ENCODE data around the gene ZNF554. TPM values are rescaled to one million over a fixed set of nuclear protein-coding genes. Genes with fewer than 3 reads are reported as not detected.

The ZNF554 gene
- total RNA-seq, 1 donor from 2014 or later = 2.7 TPM

- DNase-seq (ENCODE audit: extremely low read depth, low read depth, low spot score) = no peak
These were observed 4.0 kb downstream of the ZNF554 start for GRCh38 chr19:2823646-2824045.

- DNase-seq (ENCODE audit: extremely low read depth, low read depth, low spot score) = no peak
These were observed 4.5 kb downstream of the ZNF554 start for GRCh38 chr19:2824129-2824528.

- DNase-seq (ENCODE audit: extremely low read depth, low read depth, low spot score) = no peak
These were observed 7.4 kb downstream of the ZNF554 start for GRCh38 chr19:2827022-2827421.

DNA sequence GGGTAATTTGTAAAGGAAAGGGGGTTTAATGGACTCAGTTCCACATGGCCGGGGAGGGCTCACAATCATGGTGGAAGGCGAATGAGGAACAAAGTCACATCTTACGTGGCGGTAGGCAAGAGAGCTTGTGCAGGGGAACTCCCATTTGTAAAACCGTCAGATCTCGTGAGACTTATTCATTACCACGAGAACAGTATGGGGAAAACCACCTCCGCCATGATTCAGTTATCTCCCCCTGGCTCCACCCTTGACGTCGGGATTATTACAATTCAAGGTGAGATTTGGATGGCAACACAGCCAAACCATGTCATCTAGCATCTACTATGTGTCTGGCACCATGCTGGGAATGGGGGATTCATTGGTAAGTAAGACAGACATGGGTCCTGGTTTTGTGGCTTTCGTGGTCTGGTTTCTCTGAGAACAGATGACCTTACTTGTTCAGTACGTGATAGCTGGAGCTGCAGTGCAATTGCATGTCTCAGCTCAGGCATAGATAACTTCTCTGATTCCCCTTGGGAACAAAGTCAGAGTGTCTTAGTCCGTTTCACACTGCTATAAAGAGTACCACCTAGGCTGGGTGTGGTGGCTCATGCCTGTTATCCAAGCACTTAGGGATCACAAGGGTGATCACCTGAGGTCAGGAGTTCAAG is 8.3 kb downstream of the ZNF554 start:
- DNase-seq (ENCODE audit: extremely low read depth, low read depth, low spot score) = no peak

DNA sequence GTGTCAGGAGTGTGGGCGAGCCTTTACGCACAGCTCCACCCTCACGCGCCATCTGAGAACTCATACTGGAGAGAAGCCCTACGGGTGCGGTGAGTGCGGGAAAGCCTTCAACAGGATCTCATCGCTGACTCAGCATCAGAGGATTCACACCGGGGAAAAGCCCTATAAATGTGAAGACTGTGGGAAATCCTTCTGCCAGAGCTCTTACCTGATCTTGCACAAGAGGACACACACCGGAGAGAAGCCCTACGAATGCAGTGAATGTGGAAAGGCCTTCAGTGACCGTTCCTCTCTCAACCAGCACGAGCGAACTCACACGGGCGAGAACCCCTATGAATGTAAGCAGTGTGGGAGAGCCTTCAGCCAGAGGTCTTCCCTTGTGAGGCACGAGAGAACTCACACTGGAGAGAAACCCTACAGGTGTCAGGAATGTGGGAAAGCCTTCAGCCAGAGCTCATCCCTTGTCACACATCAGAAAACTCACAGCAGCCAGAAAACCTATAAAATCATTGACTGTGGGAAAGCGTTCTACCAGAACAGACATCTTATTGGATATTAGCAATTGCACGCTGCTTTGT is 14.7 kb downstream of the ZNF554 start:
- DNase-seq (ENCODE audit: extremely low read depth, low read depth, low spot score) = no peak

- no peak for DNase-seq (ENCODE audit: extremely low read depth, low read depth, low spot score)
These were observed 17.8 kb downstream of the ZNF554 start for GRCh38 chr19:2837430-2837829.

GRCh38 chr19:2840794-2841791 is 21.4 kb downstream of the ZNF554 start, which contains the start of gene ZNF555:
Gene ZNF555, plus strand, starts transcription at chr19:2841475. Its CDS starts 98 bp downstream, at chr19:2841573.
- peak; percentile 97 for DNase-seq (ENCODE audit: extremely low read depth, low read depth, low spot score)

GRCh38 chr19:2841855-2842574 is 22.3 kb downstream of the ZNF554 start:
- DNase-seq (ENCODE audit: extremely low read depth, low read depth, low spot score) = no peak

DNA sequence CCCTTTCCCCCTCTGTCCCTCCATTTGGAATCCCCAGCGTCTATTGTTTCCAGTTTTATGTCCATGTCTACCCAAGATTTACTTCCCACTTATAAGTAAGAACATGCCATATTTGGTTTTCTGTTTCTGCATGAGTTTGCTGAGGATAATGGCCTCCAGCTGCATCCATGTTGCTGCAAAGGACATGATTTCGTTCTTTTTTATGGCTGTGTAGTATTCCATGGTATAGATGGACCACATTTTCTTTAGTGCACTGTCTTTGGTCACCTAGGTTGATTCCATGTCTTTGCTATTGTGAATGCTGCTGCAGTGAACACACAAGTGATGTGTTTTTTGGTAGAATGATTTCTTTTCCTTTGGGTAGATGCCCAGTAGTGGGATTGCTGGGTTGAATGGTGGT is 25.4 kb downstream of the ZNF554 start:
- no peak for DNase-seq (ENCODE audit: extremely low read depth, low read depth, low spot score)

DNA sequence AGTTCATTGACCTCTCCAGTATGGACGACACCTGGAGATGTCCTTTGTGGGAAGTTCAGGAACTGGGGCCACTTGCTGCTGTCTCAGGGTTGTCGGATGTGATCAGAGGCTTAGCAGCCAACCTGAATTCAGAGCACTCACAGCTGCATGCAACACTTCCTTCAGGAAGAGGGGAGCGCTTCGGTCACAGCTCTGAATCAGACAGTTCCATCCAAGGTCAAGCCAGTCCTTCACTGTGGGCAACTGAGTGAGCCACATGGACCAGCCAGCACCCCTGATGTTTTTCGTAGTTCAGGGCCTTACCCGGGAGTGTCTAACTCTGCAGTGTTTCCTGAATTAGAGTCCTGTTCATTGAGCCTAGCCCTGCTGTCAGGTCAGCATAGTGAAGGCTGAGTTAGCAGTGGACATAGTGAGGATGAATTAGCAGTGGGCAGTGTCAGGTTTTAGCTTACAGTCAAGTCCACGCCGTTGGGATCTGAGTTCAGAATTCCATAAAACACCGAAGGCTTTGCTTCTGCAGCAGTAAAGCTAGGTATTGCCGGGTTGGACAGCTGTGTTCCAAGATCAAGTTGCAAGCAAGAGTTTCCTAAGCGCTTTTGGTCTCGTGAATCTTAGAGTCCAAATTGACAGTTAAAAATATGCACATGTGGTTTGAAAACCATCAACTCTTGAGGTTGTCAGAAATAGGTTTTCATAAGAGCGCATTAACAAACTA is 26.7 kb downstream of the ZNF554 start:
- no peak for DNase-seq (ENCODE audit: extremely low read depth, low read depth, low spot score)

DNA sequence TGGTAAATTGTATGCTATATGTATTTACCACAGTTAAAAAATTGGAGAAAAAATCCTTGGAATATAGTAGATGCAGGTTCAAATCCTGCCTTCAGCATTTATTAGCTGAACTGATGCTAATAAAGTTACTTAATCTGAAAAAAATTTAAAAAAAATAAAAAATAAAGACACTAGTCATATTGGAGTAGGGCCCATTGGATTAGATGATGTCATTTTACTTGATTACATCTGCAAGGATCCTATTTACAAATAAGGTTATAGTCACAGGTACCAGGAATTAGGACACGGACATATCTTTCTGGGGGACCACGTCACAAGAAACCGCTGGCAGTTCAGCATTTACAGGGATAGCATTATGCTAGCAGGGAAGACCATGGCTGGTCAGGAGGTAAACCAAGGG is 27.8 kb downstream of the ZNF554 start:
- no peak for DNase-seq (ENCODE audit: extremely low read depth, low read depth, low spot score)

DNA sequence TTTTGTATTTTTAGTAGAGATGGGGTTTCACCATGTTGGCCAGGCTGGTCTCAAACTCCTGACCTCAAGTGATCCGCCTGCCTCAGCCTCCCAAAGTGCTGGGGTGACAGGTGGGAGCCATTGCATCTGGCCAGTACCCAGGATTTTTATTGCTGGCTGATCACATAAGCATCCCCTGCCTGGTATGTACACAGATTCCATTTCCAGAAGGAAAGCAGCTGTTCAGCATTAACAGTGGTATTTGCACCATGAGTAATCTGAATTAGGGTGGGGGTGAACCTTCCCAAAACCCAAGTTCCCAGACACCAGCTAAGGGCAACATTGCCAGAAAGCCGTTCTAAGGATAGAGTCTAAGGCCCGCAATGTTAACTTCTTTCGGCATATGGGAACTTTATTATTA is 28.9 kb downstream of the ZNF554 start:
- DNase-seq (ENCODE audit: extremely low read depth, low read depth, low spot score) = no peak

DNA sequence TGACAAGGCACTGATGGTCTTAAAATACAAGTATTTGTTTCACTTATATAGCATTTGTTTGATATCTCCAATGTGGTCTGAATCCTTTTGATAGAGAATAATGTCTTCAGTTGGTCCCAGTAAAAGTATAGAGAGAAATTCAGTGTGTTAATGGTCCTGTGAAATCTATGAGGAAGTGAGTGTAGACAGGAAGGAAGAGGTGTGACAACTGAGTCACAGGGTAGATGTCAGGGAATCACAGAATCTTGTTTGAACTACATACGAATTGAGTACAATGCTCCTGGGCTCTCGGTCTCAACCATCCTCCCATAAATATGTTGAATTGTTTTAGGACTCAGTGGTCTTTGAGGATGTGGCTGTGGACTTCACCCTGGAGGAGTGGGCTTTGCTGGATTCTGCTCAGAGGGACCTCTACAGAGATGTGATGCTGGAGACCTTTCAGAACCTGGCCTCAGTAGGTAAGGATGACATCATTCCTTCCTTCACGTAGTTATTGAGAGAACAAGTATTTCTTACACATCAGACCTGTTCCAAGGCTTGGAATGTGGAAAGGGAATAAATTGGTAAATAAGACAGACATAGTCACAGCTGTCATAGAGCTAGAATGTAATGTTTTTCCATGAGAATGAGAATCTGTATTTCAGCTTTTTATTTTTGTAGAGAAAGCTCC is 30.7 kb downstream of the ZNF554 start:
- DNase-seq (ENCODE audit: extremely low read depth, low read depth, low spot score) = no peak

DNA sequence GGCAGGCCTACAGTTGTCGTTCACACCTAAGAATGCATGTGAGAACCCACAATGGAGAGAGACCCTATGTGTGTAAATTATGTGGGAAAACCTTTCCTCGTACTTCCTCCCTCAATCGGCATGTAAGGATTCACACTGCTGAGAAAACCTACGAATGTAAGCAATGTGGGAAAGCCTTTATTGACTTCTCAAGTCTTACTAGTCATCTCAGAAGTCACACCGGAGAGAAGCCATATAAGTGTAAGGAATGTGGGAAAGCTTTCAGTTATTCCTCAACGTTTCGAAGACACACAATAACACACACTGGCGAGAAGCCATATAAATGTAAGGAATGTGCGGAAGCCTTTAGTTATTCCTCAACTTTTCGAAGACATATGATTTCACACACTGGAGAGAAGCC is 32.9 kb downstream of the ZNF554 start:
- no peak for DNase-seq (ENCODE audit: extremely low read depth, low read depth, low spot score)

- no peak for DNase-seq (ENCODE audit: extremely low read depth, low read depth, low spot score)
These were observed 33.4 kb downstream of the ZNF554 start for GRCh38 chr19:2853015-2853606.

DNA sequence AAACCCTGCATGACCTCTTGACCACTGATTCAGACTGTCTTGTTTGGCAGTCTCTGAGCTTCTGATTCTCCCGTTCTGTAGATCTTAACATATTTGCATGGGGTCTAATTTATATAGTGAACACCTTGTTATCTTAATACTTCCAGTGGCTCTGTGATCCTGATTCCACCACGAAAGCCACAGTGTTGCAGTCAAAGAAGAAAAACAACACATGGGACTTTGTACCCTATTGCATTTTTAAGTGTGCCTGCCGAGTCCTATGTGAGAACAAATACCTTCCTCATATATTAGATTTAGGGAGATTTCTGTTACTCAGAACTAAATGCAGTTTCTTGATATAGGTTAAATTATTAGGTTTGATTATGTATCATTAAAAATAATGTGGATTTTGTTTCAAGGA is 35.2 kb downstream of the ZNF554 start:
- DNase-seq (ENCODE audit: extremely low read depth, low read depth, low spot score) = no peak

GRCh38 chr19:2856457-2857050 is 36.9 kb downstream of the ZNF554 start:
- no peak for DNase-seq (ENCODE audit: extremely low read depth, low read depth, low spot score)

DNA sequence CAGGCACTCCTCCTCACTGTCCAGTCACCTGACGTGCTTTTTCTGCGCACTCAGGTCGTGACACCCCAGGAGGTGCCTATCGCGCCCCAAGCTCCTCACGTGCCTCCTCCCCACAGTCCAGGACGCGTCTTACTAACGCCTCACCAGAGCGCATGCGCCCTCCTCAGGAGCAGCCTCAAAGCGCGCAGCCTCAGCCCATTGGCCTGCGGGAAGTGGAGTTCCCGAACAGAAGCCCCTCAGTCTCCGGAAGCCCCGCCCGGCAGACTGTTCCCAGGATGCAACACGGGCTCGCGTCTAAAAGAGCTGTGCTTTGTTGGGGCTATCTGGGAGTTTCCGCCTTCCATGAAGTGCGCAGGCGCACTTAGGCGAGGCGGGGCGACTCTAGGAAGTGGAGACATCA is 39.2 kb downstream of the ZNF554 start:
- no peak for DNase-seq (ENCODE audit: extremely low read depth, low read depth, low spot score)

DNA sequence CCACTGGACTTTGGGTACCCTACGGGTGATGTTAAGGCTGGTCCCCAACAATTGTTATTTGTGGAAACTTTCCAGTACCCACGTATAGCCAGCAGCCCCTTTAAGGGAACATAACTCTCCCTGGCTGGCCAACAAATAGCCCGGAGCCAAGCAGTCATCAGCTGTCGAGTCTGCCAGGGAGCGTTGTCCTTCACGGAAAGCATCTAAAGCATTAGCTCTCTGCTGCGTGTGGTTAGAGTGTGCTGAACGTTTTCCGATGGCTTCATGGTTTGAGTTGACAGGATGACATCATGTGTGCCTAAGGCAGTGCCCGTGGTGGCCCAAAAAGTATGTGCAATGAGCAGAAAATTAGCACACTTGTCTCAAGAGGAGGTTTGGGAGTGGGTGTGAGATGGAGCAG is 44.1 kb downstream of the ZNF554 start:
- no peak for DNase-seq (ENCODE audit: extremely low read depth, low read depth, low spot score)

Measured in glomerular endothelial cell (primary cell).